Femur (tissue), 1 donor: ENCODE results near the gene GPHN.
"Not testable (repeated sequence)": the region's sequence is repeated elsewhere in the genome, so short reads cannot be mapped to it uniquely, and the experiment has no call there.

Source experiments
- DNase-seq: peaks from one replicate; pipeline ENCODE4 v3.0.0-alpha.2; 2017

GPHN gene

GRCh38 chr14:66696326-66696725, 188.4 kb downstream of the GPHN start:
- DNase-seq, result no peak

DNA sequence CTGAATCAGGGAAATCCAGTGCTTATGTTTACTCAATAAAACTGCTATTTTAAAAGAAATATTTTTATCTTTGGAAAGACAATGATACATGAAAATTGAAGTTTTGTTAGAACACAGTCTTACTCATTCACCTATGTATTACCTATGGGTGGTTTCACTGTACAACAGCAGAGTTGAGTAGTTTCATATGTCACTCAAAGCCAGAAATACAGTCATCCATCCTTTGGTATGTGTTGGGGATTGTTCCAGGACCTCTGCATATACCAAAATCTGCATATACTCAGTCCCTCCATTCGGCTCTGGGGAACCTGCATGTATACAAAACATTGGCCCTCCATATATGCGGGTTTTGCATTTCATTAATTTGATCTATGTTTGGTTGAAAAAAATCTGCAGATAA, 190.6 kb downstream of the GPHN start:
- DNase-seq, result no peak

DNA sequence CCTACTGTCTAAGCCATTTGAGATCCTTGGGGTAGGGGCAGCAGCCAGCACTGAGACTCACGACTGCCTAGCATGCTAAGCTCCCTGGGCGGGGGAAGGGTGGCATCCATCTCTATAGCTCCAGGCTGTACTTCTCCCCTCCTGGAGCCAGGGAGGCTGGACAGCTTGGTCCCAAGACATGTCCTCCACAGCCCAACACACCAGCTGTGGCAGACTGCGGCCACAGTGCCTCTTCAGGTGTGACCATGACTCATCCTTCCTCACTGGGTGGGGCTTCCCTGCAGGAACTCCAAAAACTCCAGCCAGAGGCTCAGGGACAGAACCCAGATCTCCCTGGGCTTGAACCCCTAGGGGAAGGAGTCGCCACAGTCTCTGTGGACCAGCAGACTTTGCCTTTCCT, 193.9 kb downstream of the GPHN start:
- DNase-seq, result no peak

- DNase-seq, result no peak
These were observed 200.3 kb downstream of the GPHN start for GRCh38 chr14:66708267-66708666.

DNA sequence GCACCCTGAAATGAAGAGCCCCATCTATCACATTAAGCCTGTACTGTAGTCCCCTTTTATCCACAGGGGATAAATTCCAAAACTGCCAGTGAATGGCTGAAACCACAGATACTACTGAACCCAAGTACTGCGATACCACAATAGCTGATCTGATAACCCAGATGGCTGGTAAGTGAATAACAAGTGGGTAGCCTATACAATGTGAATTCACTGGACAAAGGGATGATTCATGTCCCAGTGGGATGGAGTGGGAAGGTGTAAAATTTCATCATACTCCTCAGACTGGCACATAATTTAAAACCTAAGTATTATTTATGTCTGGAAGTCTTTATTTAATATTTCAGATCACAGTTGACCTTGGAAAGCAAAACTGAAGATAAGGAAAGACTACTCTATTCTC, 201.3 kb downstream of the GPHN start:
- DNase-seq, result no peak

DNA sequence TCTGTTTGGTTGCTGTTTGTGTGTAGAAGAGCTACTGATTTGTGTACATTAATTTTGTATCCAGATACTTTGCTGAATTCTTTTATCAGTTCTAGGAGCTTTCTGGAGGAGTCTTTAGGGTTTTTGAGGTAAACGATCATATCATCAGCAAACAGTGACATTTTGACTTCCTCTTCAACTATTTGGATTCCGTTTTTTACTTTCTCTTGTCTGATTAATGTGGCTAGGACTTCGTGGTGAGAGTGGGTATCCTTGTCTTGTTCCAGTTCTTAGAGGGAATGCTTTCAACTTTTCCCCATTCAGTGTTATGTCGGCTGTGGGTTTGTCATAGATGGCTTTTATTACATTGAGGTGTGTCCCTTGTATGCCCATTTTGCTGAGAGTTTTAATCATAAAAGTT, 206.3 kb downstream of the GPHN start:
- not testable (repeated sequence) for DNase-seq

GRCh38 chr14:66715313-66715712, 207.4 kb downstream of the GPHN start:
- not testable (repeated sequence) for DNase-seq

DNA sequence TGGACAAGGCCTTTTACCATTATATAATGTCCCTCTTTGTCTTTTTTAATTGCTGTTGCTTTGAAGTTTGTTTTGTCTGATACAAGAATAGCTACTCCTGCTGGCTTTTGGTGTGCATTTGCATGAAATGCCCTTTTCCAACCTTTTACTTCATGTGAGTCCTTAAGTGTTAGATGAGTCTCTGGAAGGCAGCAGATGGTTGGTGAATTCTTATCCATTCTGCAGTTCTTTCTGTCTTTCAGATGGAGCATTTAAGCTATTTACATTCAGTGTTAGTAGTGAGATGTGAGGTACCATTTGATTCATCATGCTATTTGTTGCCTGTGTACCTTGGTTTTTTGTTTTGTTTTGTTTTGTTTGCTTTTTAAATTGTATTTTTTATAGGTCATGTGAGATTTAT, 208.3 kb downstream of the GPHN start:
- DNase-seq, result no peak

DNA sequence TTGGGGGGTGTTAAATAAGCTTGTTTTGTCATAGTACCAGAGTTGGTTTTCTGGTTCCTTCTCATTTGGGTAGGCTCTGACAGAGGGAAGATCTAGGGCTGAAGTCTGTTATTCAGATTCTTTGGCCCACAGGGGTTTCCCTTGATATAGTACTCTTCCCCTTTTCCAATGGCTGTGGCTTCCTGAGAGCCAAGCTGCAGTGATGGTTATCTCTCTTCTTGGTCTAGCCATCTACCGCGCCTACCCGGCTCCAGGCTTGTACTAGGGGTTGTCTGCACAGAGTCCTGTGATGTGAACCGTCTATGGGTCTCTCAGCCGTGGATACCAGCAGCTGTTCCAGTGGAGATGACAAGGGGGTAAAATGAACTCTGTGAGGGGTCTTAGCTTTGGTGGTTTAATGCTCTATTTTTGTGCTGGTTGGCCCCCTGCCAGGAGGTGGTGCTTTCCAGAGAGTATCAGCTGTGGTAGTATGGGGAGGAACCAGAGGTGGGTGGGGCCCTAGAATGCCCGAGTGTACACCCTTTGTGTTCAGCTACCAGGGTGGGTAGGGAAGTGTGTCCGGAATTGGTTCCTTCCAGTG, 209.7 kb downstream of the GPHN start:
- DNase-seq, result no peak

- no peak for DNase-seq
These were observed 217.0 kb downstream of the GPHN start for GRCh38 chr14:66724996-66725395.

DNA sequence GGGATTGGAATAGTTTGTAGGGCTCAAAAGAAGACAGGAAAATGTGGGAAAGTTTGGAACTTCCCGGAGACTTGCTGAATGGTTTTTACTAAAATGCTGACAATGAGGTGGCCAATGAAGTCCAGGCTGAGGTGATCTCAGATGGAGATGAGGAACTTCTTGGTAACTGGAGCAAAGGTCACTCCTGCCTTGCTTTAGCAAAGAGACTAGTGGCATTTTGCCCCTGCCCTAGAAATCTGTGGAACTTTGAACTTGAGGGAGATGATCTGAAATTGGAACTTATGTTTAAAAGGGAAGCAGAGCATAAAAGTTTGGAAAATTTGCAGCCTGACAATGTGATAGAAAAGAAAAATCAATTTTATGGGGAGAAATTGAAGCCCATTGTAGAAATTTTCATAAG, 223.4 kb downstream of the GPHN start:
- not testable (repeated sequence) for DNase-seq

GRCh38 chr14:66735853-66736252, 227.9 kb downstream of the GPHN start:
- DNase-seq, result no peak

DNA sequence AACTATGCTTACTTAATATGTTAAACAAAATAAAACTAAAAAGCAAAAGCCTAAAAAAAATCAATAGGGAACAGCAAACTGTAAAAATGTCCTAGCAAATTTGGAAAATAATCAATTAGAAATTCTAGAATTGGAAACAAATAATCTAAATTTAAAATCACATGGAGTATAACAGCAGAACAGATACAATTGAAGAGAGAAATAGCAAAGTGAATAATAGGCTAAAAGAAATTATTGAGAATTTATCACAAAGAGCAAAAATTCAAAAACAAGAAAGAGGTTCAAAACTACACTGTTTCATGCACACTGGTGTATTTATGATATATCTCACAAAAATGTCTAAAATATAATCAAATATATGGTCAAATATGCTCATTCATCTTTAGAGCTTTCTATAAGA, 231.9 kb downstream of the GPHN start:
- DNase-seq, result no peak

GRCh38 chr14:66745078-66745477, 237.1 kb downstream of the GPHN start:
- no peak for DNase-seq

GRCh38 chr14:66746316-66747006, 238.5 kb downstream of the GPHN start:
- DNase-seq, result no peak

GRCh38 chr14:66752109-66752508, 244.2 kb downstream of the GPHN start:
- no peak for DNase-seq

DNA sequence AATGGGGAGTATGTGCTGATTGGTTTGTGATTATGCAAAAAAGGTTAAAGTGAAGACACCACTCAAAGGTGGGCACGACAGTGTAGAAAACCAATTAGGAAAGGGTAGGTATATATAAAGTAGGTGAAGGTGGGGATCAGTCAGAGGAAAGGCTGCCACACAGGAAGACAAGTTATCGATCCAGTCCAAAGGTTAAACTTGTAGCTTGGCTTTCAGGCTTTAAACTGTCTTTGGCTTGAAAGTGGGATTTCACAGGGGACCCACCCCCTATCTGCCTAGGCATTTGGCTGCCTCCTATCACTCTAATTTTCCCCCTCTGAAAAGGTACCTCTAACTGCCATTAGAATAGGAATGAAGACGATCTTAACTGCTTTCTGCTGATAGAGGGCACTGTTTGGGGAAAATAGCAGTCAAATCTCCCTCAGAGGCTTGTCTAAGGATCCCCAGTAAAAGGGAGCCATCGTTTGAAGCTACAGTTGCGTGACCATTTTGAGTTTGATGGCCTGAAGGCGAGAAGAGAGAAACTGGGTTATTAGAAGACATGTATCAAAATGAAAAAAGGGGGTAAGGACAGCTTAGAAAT, 250.2 kb downstream of the GPHN start:
- no peak for DNase-seq

GRCh38 chr14:66772146-66772545, 264.2 kb downstream of the GPHN start:
- no peak for DNase-seq

DNA sequence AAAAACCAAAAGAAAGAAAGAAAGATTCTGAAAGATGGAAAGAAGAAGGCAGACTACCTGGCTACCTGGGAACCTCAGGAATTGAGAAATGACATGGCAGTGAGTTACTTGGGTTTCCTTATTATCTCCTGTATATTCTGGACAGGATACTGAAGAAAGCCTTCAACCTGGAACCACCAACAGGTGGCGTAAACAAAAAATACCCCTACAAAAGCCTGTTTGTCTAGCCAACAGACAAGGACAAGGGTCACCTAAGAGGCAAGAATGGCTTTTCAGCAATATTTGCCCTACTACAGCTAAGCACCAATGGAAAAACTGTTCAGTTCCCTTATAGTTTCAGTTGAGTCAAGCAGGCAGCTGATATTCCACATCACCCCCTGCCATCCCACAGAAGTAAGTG, 274.9 kb downstream of the GPHN start:
- no peak for DNase-seq

DNA sequence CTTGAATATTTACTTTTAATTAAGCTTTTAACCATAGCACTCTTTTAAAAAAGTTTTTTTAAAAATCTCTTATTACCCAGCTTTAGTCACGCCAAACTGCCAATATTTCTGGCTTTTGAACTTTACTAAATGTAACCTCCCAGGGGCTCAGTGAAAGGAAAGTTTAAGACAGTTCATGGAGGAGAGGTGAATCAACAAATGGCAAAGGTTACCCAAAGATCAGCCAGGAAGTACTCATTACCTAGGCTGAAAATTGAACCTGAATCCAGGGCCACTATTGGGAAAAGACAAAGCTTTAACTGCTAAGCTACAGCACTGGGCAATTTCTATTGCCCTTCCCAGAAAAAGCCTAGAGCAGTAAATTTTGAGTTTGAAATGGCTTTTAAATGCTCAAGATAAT, 282.2 kb downstream of the GPHN start:
- no peak for DNase-seq

DNA sequence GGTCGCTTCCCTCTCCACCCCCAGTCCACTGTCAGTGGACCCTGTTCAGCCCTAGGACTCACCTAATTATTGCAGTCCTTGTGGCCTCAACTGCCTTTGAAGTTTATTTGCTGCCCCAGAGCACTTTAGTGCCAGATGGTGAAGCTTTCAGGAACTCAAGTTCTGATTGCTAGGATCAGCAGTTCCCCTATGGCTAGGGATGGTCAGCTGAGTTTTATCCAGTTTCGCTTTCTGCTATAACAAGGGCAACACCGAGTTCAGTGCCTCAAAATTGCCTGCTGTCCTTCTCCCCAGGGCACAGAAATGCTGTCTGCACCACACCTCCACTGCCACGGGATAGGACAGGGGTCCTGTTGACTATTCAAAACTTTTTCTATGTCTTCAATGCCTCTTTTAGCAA, 295.0 kb downstream of the GPHN start:
- DNase-seq, result no peak

- DNase-seq, result no peak
These were observed 296.2 kb downstream of the GPHN start for GRCh38 chr14:66804141-66804540.

- no peak for DNase-seq
These were observed 305.7 kb downstream of the GPHN start for GRCh38 chr14:66813636-66814035.

- DNase-seq, result no peak
These were observed 307.7 kb downstream of the GPHN start for GRCh38 chr14:66815687-66816086.

DNA sequence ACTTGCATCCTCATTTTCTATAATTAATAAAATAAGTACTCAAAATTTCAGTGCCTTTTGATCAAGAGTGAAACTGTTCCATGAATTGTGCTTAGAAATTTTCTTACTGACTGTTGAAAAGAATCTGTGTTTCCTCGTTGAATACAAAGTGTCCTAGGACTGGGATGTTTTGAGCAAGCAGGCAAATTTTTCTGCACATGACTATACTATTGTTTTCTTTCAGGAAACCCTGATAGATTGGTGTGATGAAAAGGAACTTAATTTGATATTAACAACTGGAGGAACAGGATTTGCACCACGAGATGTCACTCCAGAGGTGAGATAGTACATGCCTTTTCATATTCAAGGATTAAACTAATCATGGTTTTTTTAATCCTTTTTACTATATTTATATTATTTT, 316.3 kb downstream of the GPHN start:
- DNase-seq, result no peak
